Suppressor macrophage treated with lipopolysaccharide for 1 hour (primary cell): Measurements from ENCODE around the gene DPF3.

Source experiments
- DNase-seq, 3 donors: peaks; one replicate each; pipeline ENCODE4 v3.0.0-alpha.2; 2020 to 2022

The DPF3 gene

GRCh38 chr14:72708708-72709475, 185.0 kb downstream of the DPF3 start:
- DNase-seq: no peak

GRCh38 chr14:72708222-72708621, 185.7 kb downstream of the DPF3 start:
- DNase-seq: no peak

DNA sequence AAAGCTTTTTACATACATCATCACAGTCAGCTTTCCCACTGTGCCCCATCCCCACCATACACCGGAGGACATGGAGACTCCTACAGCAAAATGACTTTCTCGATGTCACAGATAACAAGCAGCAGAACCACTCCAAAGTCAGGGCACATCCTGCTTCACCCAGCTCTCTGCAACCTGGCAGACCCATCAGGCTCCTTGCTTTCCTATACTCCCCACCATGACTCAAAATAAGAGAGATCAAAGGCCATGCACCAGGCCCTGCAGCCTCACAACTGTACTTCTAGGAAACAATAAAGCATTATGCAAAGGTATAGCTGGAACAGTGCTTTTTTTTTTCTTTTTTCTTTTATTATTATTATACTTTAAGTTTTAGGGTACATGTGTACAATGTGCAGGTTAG, 187.4 kb downstream of the DPF3 start:
- no peak for DNase-seq

GRCh38 chr14:72704502-72704901, 189.4 kb downstream of the DPF3 start:
- DNase-seq: peak; percentile 71 to 86 (median 78)

GRCh38 chr14:72701605-72702004, 192.3 kb downstream of the DPF3 start:
- peak; percentile 84 to 87 (median 85) for DNase-seq

DNA sequence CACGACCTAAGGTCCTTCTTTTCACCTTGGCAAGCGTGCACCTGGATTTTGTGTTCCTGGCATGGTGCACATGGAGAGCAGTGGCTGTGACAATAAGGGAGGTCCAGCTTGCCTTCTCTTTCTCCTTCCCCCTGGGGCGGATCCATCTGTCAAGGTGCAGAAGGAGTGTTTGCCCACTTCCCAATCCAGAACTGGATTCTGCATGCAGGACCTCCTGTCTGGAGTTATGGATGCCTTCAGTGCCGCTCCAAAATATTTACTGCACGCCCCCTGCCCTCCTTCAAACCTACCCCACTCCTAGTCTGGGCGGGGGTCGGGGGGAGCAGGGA, 192.7 kb downstream of the DPF3 start:
- DNase-seq: no peak

- peak; percentile 57 to 68 (median 60) for DNase-seq
These were observed 193.3 kb downstream of the DPF3 start for GRCh38 chr14:72700338-72701236.

DNA sequence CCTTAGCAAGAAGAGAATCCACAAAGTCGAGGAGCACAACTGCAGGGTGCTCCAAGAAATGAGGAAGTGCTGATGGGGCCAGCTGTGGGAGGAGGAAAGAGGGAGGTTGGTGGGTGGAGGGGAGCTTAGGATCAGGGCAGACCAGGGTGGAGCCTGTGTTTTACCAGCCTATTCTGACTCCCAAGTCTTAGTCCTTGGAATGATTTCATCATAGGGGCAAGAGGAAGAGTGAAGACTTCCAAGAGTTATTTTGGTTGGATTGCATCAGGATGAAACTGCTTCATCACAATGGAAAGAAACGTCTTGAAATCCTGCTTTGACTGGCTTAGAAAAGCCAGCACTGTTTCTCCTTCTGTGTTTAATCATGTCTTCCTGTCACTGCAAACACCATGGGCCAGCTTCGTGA, 194.0 kb downstream of the DPF3 start:
- DNase-seq: peak; percentile 92 to 93 (median 93)

- DNase-seq: no peak
These were observed 194.5 kb downstream of the DPF3 start for GRCh38 chr14:72699443-72699842.

- DNase-seq: no peak
These were observed 201.2 kb downstream of the DPF3 start for GRCh38 chr14:72692696-72693095.

- DNase-seq: no peak
These were observed 203.6 kb downstream of the DPF3 start for GRCh38 chr14:72690324-72690723.

DNA sequence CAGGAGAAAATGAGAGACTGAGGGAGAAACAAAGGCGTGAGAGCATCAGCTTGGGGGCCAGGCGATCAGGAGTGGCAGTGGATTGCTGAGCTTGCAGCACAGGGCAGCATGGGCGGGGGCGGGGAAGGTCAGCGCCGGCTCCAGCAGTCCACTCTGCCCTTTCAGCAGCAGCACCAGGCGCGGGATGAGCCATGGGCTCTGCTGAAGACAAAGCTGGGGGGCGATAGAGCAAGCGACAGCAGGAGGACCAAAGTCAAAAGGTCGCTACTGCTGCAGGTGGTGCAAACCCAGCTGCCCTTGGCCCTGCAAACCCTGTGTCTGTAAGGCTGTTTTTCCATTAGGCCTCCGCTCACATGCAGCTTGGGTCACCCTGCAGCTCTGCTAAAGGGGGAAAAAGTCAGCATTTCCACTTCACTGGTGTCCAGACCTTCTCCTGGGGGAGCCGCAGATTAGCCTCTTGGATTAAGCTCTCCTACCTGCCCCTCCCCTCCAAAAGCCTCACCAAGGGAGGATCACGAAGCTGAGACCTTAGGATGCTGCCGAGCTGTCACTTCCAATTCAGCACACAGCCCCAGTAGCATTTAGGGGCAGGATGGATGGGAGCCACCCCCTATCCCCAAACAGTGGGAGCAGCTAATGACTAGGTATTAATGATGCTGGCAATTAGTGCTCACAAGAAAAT, 204.8 kb downstream of the DPF3 start:
- DNase-seq: no peak

GRCh38 chr14:72686832-72687231, 207.1 kb downstream of the DPF3 start:
- no peak for DNase-seq

- peak; percentile 17 to 33 (median 27) for DNase-seq
These were observed 207.8 kb downstream of the DPF3 start for GRCh38 chr14:72686101-72686500.

DNA sequence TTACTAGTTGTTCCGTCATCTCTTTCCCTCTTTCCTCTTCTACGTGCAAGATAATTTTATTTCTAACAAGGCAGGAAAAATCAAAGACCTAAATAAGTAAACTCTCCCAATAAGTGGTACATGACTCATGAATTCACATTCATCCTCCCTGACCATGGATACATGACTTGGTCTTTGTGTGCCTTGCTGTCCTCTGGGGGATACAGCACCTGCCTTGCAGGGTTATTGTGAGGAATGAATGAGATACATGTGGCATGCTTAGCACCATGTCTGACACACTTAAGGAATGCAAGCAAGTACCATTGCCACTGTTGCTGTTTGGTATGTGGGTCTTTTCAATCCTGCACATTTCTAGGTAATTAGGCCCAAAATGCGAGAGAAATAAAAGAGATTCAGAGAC, 208.4 kb downstream of the DPF3 start:
- no peak for DNase-seq

GRCh38 chr14:72683787-72684186, 210.1 kb downstream of the DPF3 start:
- DNase-seq: no peak

GRCh38 chr14:72682188-72682587, 211.7 kb downstream of the DPF3 start:
- no peak for DNase-seq

DNA sequence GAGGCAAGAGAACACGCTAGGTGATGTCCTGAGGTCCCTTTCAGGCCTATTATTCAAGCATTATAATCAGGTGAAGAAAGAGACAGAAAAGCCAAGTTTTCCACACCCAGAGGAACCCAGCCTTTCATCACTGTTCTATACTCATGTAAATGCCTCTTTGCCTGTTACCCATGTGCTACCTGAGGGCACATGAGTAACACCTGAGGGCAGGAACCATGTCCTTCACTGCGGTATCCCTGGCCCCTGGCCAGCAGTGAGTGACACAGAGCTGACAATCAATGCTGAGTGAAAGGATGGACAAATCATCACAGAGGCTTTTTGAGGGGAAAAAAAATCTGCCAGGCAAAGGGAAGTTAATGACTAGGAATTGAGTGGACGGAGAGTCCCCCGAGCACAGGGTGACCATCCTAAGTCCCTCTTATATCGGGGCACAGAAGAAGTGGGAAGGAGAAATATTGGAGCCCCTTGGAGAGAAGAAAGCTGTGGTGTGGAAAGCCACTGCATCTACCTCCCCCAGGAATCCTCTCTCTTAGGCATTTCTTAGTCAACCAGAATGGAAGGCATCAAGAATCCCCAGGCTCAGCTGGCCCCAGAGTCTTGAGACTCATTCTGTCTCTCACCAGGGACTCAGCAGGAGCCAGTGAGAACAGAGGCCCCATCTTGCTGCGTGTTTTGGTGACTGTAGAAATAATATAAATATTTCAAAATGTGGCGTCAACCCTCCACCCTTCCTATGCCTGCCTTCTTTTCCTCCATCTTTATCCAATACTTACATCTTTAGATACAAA, 212.9 kb downstream of the DPF3 start:
- no peak for DNase-seq

DNA sequence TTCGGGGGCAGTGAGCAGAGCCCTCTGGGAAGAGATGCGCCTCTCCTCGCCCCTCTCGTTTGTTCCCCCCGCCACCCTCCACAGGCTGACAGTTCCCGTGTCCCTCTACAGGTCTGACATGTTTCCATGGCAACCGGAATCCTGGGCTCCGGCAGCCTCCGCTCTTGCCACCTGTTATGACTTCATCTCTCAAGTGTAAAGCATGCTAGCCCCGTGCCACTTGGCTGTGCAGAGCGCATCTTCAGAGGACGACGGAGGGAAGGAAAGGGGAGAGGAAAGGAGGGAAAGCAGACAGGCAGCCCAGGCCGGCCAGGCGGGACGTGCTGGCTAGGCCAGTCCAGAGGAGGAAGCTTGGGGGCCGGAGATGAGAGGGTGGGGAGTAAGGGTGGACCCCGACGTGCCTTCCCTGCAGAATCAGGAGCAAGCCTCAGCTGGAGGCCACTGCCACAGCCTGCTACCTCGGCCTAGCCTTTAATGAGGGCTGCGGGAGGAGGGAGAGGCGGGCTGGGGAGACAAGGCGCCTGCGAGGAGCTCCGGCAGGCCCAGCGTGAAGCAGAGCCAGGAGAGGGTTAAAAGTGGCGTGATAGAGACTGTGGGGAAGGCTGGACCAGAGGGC, 214.3 kb downstream of the DPF3 start:
- no peak for DNase-seq

DNA sequence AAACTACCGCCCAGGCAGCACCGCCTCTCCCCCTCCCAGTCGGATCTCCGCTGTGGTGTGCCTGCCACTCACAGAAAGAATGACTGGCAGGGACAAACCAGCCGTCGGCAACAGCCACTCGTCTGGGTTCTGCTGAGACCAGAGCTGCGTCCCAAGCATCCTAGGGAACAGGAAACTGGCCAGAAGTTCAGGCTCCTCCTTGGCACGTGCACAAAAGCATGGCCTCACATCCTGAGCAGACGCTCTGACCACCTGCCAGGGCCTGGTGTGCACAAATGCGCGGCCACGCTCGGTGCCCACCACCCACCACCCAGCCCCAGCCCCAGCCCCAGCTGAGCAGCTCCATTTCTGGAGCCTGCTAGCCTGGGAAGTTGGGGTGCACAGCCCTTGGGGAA, 214.8 kb downstream of the DPF3 start:
- no peak for DNase-seq

GRCh38 chr14:72678356-72678755, 215.5 kb downstream of the DPF3 start:
- no peak for DNase-seq

- no peak for DNase-seq
These were observed 216.2 kb downstream of the DPF3 start for GRCh38 chr14:72677664-72678063.
